HG03025 (cell line): ENCODE measurements around the gene ESRRG.

ENCODE experiments used
- ATAC-seq: cut with Tn5 transposase; IDR thresholded peaks from one replicate; pipeline ENCODE4 v1.9.1; 2021; ENCODE audit warnings: mild to moderate bottlenecking, moderate library complexity; ENCODE audit not compliant: unreplicated experiment, low FRiP score

Gene ESRRG

GRCh38 chr1:216723274-216723780 lies at the start of gene ESRRG:
Gene ESRRG (minus strand): TSS chr1:216723429. CDS start chr1:216723299, 130 bp downstream.
- no peak for ATAC-seq

- no peak for ATAC-seq
Measured at GRCh38 chr1:216771922-216772321, 48.7 kb upstream of the ESRRG start.

GRCh38 chr1:216766633-216767327 lies 43.6 kb upstream of the ESRRG start:
- ATAC-seq, result no peak

- ATAC-seq, result no peak
Measured at GRCh38 chr1:216765346-216766300, 42.4 kb upstream of the ESRRG start.

- no peak for ATAC-seq
Measured at GRCh38 chr1:216758161-216758560, 34.9 kb upstream of the ESRRG start.

- no peak for ATAC-seq
Measured at GRCh38 chr1:216757110-216757509, 33.9 kb upstream of the ESRRG start.

- no peak for ATAC-seq
Measured at GRCh38 chr1:216750961-216751360, 27.7 kb upstream of the ESRRG start.

- no peak for ATAC-seq
Measured at GRCh38 chr1:216750031-216750627, 26.9 kb upstream of the ESRRG start.

- no peak for ATAC-seq
Measured at GRCh38 chr1:216749232-216749631, 26.0 kb upstream of the ESRRG start.

- no peak for ATAC-seq
Measured at GRCh38 chr1:216742625-216743024, 19.4 kb upstream of the ESRRG start.

- no peak for ATAC-seq
Measured at GRCh38 chr1:216740331-216740730, 17.1 kb upstream of the ESRRG start.

GRCh38 chr1:216739793-216740192 lies 16.6 kb upstream of the ESRRG start:
- no peak for ATAC-seq

GRCh38 chr1:216732121-216732520 lies 8.9 kb upstream of the ESRRG start:
- no peak for ATAC-seq

- ATAC-seq, result no peak
Measured at GRCh38 chr1:216731562-216731961, 8.3 kb upstream of the ESRRG start.

- ATAC-seq, result no peak
Measured at GRCh38 chr1:216726435-216726834, 3.2 kb upstream of the ESRRG start.

GRCh38 chr1:216722821-216723220 lies 408 bp downstream of the ESRRG start:
- ATAC-seq, result no peak

- no peak for ATAC-seq
Measured at GRCh38 chr1:216721863-216722262, 1.4 kb downstream of the ESRRG start.

GRCh38 chr1:216721062-216721461 lies 2.2 kb downstream of the ESRRG start:
- ATAC-seq, result no peak

GRCh38 chr1:216711712-216712111 lies 11.5 kb downstream of the ESRRG start:
- no peak for ATAC-seq

GRCh38 chr1:216710598-216711333 lies 12.5 kb downstream of the ESRRG start:
- no peak for ATAC-seq
